RCC 7860 (cell line): ENCODE data around the gene SLC45A2.
A peak's percentile ranks its signal among the peaks of the same experiment; 100 is the strongest.

ENCODE experiments used
- DNase-seq: peaks from one replicate; pipeline ENCODE4 v3.0.0-alpha.2; 2015; ENCODE audit warnings: low spot score
- FAIRE-seq: peaks from 2 replicates; lab custom pipeline; 2012; peaks lifted over from hg19 to GRCh38; lab: Jason Lieb, UNC

SLC45A2 gene

DNA sequence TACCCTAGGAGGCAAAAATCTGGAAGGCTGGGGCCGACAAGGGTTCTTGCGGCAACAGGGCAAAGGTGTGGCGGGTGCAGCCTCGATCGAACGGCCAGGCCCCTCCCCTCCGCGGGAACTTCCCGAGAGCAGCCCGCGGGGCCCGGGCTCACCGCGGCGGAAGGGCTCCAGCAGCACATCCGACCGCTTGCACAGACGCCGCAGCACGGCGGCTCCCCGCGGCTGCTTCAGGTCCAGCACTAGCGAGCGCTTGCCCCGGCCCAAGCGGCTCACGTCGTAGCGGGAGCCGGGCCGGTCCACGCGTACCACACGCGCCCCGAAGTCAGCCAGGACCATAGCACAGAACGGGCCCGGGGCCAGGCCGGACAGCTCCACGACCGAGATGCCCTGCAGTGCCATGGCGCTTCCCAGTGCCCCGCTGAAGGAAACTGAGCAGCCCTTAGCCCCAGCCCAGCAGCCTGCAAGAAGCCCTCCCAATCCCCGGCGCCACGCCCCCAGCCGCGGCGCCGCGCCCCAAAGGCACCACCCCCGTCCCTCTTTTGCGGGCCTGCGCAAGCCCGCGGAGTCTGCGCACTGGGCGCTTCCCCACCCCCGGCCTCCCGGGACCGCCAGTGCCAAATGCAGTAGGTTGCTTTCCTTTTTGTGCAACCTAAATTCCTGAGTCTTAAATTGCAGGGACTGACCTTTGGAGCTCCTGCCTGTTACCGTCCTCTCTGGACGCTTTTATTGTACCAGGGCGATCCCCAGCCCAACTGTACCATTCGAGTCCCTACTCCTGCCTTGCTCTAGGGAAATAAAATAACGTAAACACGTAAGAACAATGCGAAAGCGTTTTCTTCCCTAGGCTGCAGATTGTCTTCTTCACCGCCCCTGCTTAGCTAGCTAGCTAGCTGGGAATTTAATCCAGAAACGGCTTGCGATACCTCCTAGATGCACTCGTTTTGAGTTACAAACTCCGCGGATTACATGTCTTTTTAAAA, 23.4 kb upstream of the SLC45A2 start, which contains the start of gene AMACR:
Gene AMACR (minus strand): TSS at position 430 of the 980 bp plus-strand sequence. CDS start 31 bp downstream, at position 399.
- peak; percentile 83 for DNase-seq

DNA sequence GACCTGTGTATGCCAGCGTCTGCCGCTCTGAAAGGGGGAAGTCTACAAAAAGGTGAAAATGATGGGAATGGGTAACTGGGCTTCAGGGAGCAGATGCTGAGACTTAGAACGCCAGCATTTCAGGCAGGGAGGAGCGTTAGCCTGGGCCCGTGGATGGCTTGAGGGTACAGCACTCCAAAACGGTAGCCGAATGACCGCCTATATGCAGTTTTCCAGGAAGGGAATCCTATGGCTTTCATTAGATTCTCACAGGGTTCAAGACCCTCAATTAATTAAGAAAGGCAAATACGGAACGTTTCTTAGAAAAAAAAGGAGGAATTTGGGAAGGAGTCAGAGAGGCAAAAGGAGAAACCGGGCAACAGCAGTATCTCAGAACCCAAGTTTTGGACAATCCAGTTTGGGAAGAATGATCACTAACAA, 22.7 kb upstream of the SLC45A2 start:
- DNase-seq (no peak), FAIRE-seq (no peak)

More for the DNA sequence above, 23.4 kb upstream of the SLC45A2 start, which contains the start of gene AMACR:
- peak; percentile 59 for FAIRE-seq

DNA sequence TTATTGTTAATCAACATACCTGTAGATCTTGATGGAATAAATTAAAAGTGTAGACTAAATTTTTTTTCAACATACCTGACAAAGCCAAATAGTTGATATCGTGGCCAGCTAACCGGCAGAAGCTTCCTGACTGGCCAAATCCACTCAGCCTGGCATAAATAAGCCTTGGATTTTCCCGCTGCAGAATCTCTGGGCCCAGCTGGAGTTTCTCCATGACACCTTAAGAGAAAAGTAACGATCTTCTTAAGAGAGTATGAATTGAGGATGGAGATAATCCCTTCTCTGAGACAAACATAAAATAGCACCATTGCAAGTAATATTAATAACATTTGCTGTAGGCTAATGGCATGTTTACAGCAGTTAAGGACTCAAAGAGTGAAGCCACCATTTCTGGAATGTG, 21.2 kb upstream of the SLC45A2 start:
- DNase-seq (no peak), FAIRE-seq (no peak)

DNA sequence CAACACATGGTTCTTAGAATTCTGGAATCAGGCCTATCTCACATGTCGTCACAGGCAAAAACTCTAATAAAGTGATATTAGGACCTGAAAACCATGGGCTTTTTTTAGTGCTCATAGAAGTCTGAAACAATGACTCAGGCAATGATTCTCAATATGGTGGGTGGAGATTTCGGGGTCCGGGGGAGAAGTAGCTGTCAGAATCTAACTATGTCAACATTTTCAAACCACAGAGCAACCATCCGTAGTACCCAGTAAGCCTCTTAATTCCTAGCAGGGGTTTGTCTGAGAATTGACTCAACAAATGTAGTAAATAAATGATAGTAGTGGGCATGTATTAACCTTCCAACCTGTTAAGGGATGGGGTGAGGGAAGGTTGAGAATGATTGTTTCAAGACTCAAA, 20.7 kb upstream of the SLC45A2 start:
- FAIRE-seq (peak; percentile 99), DNase-seq (peak; percentile 95)

DNA sequence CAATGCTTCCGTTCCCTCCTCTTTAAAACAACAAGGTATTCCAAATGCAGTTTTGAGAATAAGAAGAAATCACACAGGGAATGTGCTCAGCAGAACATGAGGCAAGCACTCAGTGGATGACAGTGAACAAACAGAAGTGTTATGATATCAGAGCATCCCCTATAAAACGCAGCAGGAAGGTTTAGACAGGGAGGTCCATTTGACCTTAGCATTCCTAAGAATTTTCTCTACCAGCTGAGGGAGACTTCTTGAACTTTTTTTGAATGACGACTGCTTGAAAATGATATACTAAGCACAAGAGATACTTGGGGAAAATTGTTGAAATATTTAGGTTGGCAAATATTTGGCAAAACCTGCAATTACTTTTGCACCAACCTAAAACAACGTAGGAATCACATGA, 19.4 kb upstream of the SLC45A2 start:
- FAIRE-seq (peak; percentile 34), DNase-seq (peak; percentile 10)

DNA sequence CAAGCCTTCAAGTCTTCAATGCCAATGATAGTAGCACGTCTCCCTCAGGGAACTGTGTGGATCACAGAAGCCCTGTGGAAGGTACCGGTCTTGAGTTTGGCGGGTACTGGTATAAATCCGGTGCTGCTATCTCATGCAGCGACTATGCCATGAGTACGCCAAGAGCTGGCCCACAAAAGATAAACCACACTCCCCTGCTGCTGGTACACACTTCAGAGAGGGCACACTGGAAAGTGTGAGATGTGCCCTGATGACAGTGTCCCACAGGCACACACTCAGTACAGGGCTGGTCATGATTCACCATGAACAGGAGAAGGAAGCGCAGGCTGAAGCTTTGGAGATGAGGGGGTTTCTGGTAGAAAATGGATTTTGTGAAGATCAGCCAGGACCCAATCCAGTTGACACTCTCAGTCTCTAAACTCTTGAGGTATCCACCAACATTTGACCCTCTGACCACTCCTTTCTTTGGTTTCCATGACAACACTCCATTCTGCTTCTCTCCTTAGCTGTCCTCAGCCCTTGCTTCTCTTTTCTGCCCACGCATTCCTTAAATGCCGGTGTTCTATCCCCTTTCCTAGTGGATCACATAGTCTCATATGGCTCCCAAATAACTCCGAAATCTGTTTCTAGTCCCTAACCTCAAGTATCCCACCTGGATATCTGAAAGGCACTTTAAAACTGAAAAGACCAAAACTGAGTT, 18.3 kb upstream of the SLC45A2 start:
- FAIRE-seq = no peak
- peak; percentile 51 for DNase-seq

DNA sequence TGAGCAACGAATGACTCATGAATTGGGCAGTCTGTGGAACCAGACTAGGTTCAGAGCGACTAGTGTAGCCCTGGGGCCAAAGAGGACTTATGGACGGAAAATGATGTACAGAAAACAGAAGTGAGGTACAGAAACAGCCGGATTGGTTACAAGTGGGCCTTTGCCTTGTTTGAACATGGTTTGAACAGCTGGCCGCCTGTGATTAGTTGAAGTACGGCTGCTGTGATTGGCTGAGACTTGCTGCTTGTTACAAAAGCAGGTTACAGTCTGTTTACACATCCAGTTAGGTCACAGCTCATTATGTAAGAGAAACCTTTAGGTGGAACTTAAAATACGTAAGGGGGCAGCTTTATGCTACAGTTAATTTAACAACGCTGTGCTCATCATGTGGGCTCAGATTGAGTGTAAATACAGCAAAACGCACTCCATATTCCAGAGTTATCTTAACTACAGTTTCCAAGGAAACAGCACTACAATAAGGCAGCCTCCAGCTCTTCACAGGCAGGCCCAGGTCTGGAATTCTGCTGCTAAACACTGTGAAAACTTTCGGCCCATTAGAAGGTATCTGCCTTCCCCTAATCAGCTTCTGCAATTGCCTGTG, 16.8 kb upstream of the SLC45A2 start:
- FAIRE-seq = peak; percentile 94

DNA sequence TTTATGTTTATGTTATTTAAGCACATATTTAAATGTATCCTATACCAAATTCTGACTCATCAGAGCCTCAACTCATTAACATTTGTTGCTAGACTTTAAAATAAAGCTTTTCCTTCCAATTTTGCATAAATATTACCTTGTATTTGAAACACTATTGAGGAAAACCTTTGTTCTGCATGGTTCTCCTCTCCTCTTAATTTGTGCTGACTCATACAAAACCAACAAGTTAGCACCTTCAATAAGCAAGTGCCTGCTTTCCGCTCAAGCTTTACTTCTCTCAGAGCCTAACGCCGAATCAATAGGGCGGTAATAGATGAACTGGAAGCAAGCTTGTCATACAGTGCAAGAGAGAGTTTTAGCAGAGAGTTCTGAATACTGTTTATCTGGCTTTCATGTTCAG, 15.5 kb upstream of the SLC45A2 start:
- no peak for DNase-seq
- no peak for FAIRE-seq

More for the DNA sequence above, 16.8 kb upstream of the SLC45A2 start:
- peak; percentile 83 for DNase-seq

DNA sequence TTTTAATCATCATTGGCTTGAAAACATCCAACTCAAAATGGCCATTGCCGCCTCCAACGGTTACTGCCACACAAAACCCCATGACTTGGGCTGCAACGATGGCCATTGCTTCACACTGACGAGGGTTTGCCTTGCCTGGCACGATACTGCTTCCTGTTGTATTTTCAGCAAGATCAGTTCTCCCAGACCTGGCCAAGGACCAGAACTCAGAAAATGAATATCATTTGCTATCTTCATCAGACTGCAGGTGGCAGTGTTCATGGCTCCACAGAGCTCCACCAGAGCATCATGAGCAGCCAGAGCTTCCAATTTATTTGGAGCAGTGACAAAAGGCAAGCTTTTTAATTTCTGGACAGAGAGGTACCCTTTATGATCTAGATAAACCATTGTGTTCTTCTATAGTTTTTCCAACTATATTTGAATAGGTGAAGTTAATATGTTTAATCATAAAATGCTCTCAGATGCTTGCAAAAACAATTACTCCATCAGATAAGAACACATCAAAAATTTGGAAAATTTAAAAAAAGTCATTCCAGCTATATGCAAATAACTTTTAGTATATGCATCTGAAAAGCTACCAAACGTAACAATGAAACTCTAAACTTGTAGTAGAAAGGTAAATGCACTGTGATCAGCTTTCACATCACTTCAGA, 13.0 kb upstream of the SLC45A2 start:
- peak; percentile 65 for DNase-seq
- FAIRE-seq = peak; percentile 71

DNA sequence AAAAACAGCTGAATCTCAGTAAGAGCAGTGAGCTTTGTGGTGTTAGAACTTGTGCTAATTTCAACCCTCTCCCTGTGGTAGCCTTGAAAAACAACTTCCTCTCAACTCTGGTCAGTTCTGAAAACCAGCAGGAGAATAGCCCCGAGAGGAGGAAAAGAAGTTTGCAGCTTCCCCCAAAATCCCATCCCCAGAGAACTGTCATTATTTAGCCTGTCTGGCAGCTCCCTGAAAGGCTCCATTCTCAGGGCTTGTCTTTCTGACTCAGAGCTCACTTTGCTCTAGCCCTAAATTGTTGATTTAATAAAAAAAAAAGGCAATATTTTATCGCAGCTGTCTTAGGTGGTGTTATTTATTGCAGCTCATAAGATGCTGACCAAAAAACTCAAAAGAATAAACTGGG, 11.4 kb upstream of the SLC45A2 start:
- no peak for DNase-seq
- no peak for FAIRE-seq

DNA sequence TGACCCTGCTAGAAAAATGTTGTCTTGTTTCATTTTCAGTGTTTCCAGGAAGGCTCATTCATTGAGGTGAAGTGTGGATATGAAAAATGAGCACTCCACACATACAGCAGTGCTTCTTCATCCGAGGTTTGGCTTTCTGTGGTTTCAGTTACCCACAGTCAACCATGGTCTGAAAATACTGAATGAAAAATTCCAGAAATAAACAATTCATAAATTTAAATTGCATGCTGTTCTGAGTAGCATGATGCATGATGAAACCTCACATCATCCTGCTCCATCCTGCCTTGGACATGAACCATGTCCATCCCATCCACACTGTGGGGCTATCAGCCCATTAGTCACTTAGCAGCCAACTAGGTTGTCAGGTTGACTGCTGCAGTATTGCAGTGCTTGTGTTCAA, 10.4 kb upstream of the SLC45A2 start:
- no peak for FAIRE-seq

DNA sequence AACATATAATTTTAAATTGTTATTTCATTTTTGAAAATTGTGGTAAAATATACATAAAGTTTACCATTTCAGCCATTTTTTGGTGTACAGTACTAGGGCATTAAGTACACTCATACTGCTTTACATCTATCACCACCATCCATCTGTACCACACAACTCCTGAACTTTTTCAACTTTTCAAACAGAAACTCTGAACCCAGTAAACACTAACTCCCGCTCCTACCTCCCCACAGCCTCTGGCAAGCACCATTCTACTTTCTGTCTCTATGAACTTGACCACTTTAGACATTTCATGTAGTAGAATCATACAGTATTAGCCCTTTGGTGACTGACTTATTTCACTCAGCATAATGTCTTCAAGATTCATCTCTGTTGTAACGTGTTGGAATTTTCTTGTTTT, 8.4 kb upstream of the SLC45A2 start:
- DNase-seq = no peak
- FAIRE-seq = no peak

More for the DNA sequence above, 10.4 kb upstream of the SLC45A2 start:
- no peak for DNase-seq

DNA sequence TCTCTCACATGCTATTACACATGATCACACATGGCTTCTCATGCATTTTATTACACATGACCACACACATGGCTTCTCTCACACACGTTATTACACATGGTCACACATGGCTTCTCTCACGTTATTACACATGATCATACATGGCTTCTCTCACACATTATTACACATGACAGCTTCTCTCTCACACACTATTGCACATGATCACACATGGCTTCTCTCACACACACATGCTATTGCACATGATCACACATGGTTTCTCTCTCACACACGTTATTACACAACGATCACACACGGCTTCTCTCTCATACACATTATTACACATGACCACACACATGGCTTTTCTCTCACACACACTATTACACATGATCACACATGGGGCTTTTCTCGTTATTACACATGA, 954 bp upstream of the SLC45A2 start:
- FAIRE-seq (no peak), DNase-seq (no peak)

DNA sequence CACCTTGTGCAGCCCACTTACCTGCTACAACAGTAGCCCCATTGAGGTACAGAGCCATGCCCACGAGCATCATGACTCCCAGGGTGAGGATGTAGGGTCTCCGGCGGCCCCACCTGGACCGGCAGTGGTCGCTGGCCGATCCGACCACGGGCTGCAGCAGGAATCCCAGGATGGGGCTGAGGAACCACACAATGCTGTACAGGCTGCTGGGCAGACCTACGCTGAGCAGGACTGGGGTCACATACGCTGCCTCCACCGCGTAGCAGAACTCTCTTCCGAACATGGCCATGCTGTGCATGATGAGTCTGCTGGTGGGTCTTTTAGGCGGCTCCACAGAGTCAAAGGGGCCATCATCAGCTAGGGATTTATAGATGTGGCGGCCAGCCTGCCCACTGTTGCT, 315 bp downstream of the SLC45A2 start:
- DNase-seq = no peak
- FAIRE-seq = no peak

DNA sequence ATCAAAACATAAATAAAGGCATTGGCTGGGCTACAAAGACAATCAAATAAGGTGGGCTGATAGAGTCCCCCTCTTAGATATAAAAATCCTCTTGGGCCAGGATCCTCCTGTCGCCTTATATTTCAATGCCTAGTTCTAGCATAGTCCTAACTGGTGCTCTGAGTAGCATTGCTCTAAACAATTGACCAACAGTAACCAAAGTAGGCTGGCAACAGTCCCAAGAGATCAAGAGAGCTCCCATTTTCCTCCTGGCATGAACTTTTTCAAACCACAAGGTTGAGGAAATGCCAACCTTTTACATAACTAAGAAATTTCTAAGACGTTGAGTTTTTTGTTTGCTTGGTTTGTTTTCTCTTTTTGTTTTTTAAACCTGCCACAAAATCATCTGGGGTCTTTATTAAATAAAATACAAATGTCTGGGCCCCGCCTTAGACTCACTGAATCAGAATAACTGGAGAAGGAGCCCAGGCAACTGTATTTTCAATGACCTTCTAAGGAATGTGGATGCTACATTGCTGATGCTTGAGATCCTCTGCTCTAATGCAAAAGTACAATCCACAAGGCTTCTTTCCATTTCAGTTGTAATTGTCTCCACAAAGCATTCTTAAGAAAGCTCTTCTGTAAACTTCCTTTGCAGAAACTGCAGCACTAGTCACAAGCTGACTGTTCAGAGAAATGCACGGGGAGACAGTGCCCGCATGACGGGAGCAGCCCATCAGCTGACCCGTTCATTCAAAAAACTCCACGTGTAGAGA, 2.9 kb downstream of the SLC45A2 start:
- FAIRE-seq (no peak), DNase-seq (no peak)

DNA sequence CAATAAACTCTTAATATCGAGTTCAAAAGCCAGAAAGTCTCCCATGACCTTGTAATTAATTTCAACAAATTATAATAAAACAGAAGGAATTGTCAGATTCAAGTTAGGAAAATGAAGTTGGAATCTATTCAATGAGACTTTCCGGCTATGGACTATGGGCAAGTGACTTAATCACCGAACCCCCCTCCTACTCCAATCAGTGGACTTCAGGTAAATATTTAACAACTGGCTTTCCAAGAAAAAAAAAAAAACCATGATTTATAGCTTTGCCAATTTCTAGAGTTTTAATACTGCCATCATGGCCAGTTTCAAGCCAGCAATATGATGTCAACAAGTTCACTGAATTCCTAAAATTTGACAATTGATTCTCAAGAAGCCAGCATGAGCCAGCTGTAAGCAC, 4.5 kb downstream of the SLC45A2 start:
- FAIRE-seq = no peak
- DNase-seq = no peak

DNA sequence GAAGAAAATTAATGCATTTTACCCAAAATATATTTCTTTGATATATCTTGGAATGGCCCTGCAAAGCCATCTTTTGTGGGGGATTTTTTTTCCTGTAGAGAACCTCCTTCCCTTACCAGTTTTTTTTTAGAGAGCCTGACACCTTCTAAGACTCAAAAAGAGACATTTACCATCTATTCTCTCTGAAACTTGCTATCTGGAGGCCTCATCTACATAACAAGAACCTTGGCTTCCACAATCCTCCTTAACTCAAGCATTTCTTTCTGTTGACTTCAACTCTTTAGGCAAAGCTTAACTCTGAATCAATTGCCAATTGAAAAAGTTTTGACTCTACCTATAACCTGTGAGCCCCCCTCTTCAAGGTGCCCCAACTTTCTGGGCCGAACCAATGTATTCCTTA, 6.2 kb downstream of the SLC45A2 start:
- DNase-seq = no peak
- FAIRE-seq = no peak

DNA sequence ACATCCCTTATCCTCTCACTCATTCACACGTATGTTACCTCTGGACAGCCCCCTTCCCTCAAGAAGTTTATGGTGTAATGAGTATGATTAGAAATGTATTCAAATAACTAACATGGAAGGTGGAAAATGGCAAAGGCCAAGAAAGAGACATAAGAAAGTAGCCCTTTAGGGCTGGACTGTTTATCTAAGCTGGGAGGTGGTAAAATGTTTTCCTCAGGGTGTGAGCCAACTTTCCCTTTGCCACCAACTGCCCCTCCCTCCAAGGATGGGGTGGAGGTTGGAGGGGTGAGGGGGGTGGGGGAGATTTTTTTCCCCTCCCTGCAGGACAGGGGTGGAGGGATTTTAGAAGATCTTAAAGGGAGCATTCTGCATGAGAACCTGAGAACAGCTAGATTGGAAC, 8.2 kb downstream of the SLC45A2 start:
- DNase-seq = no peak
- FAIRE-seq = no peak

DNA sequence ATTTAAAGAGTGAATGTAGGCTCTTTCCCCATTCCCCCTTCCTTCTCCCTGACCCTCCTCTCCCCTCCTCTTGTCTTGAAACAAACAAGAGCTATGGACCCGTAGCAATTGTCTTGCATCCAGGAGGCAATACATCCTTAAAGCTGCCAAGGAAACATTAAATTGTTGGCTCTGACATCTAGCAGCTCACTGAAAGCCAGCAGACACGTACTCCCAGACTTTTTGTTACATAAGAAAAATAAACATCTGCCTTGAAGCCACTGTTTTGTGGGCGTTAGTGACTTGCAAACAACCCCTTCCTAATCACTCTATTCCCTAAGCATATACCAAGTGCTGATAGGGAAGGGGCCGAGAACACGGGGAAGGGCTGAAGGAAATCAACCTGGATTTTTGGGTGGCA, 8.6 kb downstream of the SLC45A2 start:
- no peak for DNase-seq

DNA sequence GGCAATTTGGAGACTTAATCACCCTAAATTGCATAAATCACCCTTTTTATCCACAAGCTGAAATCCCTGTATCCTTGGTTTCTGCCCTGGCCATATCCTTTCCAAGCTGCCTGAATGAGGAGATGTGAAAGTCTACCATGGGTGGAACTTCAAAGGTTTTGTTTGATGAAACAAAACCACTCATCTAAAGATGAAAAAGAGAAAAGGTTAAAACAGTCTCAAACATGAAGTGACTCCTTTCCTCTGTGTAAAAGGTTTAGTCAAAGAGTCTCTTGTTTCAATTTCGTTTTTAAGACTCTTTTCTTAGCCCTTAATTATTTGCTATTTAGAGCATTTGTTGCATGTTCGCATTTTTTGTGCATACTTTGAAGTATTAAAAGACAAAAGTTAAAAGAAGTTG, 11.2 kb downstream of the SLC45A2 start:
- FAIRE-seq (no peak), DNase-seq (no peak)

More for the DNA sequence above, 8.6 kb downstream of the SLC45A2 start:
- FAIRE-seq = no peak
